Prostate gland (tissue), 2 donors: Measurements from ENCODE around the gene KCNJ12. TPM values are rescaled to one million over a fixed set of nuclear protein-coding genes. Genes with fewer than 3 reads are reported as not detected.
"Not testable (repeated sequence)": the region's sequence is repeated elsewhere in the genome, so short reads cannot be mapped to it uniquely, and the experiment has no call there.

Experiments
- DNase-seq: peaks from one replicate; pipeline ENCODE4 v3.0.0-alpha.2; 2019; ENCODE audit warnings: low spot score
- H3K27ac ChIP-seq, 2 donors: fragments of 200-600 bp; sonication (generic); 2 replicates each; pipeline ENCODE4 v1.5.1; 2017 to 2019
- H3K27me3 ChIP-seq: fragments of 200-600 bp; sonication (generic); replicated peaks from 2 replicates; pipeline ENCODE4 v1.5.1; 2019; ENCODE audit not compliant: insufficient read depth
- H3K36me3 ChIP-seq, 2 donors: fragments of 200-600 bp; sonication (generic); 1 replicate in 1 of 2; 2 replicates in 1 of 2; pipeline versions ENCODE4 v1.5.1 to v1.8.1; 2017 to 2019
- H3K4me1 ChIP-seq: fragments of 200-600 bp; sonication (generic); replicated peaks from 2 replicates; pipeline ENCODE4 v1.5.1; 2019
- H3K4me3 ChIP-seq, 2 donors: fragments of 200-600 bp; sonication (generic); 2 replicates each; pipeline ENCODE4 v1.5.1; 2017 to 2019
- H3K9me3 ChIP-seq: fragments of 200-600 bp; sonication (generic); 2 replicates; pipeline ENCODE4 v1.5.1; 2017
- POLR2A ChIP-seq: fragments of 450-650 bp; IDR thresholded peaks from one replicate; pipeline ENCODE4 v1.6.1; 2016; ENCODE audit warnings: antibody characterized with exemption, mild to moderate bottlenecking
- POLR2AphosphoS5 ChIP-seq: sonication (generic); formaldehyde crosslinking; IDR thresholded peaks from one replicate; pipeline ENCODE4 v1.6.1; 2017; ENCODE audit warnings: antibody characterized with exemption
- WGBS: methylation state at CpG from one replicate; pipeline ENCODE4 v1.1.5; 2018; 5-methylcytosine and 5-hydroxymethylcytosine counted together
- intact Hi-C: fragments of 100-400 bp; cut with DNase I; formaldehyde crosslinking; loops from one replicate; pipeline ENCODE4 v1.14.2; 2022
- total RNA-seq, 2 donors: library from RNA; depleted of rRNA; stranded (reverse); fragments of >200 nt; gene quantifications; one replicate each; pipeline ENCODE4 v1.1.0, GENCODE V29; 2016
- TF ChIP-seq, protein P1 (sequence below), 4 experiments: fragments of 200-600 bp in 2 of 4; fragments of 450-650 bp in 2 of 4; sonication (generic) in 2 of 4; IDR thresholded peaks; 1 replicate in 3 of 4; 2 replicates in 1 of 4; pipeline ENCODE4 v1.5.1; 2016 to 2019; ENCODE audit warnings: antibody characterized with exemption in 4 of 4, mild to moderate bottlenecking in 2 of 4, moderate library complexity in 2 of 4

Gene KCNJ12
- total RNA-seq, result 1 to 10 TPM in 1 of 2 donors, under 1 TPM in 1; 0.32 to 3.8 TPM

- Histone ChIP-seq H3K4me3 (peak within 1 kb of the TSS; percentile 27 to 37), H3K27ac (peak within 1 kb of the TSS in 1 of 2 donors; percentile 11), H3K27me3 (no peaks in the 10 kb centered on the region), H3K9me3 (no peaks in the 10 kb centered on the region), H3K36me3 (no peaks in the 10 kb centered on the region), H3K4me1 (no peaks in the 10 kb centered on the region)
- intact Hi-C loops, result no loop called here
- WGBS, result under 1% methylated on average over 36 of the region's 82 CpGs
- DNase-seq, result no peak
- TF ChIP-seq, protein P1, sequence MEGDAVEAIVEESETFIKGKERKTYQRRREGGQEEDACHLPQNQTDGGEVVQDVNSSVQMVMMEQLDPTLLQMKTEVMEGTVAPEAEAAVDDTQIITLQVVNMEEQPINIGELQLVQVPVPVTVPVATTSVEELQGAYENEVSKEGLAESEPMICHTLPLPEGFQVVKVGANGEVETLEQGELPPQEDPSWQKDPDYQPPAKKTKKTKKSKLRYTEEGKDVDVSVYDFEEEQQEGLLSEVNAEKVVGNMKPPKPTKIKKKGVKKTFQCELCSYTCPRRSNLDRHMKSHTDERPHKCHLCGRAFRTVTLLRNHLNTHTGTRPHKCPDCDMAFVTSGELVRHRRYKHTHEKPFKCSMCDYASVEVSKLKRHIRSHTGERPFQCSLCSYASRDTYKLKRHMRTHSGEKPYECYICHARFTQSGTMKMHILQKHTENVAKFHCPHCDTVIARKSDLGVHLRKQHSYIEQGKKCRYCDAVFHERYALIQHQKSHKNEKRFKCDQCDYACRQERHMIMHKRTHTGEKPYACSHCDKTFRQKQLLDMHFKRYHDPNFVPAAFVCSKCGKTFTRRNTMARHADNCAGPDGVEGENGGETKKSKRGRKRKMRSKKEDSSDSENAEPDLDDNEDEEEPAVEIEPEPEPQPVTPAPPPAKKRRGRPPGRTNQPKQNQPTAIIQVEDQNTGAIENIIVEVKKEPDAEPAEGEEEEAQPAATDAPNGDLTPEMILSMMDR (IDR thresholded peaks at IDR 0.05), result no peak
- TF ChIP-seq POLR2A (no peak), POLR2AphosphoS5 (no peak)
Measured at GRCh38 chr17:21376081-21376758, at the start of gene KCNJ12. Gene KCNJ12 (plus strand): TSS chr17:21376357. CDS start chr17:21415343, 38,986 bp downstream.

DNA sequence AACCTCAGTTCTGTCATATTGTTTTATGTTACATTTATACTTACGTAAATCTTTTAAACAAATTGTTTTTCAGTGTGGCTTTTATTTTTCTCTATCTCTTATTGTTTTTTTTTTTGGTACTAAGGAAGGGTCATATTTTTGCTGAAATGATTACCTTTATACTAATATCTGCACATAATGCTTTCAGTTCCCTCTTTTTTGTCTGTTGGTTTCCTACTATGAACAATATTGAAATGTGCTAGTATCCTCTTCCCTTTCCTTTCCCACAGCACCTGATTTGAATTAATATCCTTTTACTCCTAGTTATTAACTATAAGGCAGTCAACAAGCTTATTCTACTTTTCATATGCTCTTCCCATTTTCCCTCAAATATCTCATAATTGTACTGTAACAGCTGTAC lies 48.2 kb upstream of the KCNJ12 start:
- H3K27ac ChIP-seq, H3K4me3 ChIP-seq, intact Hi-C loops, DNase-seq, H3K9me3 ChIP-seq, H3K36me3 ChIP-seq, H3K4me1 ChIP-seq, H3K27me3 ChIP-seq: not testable (repeated sequence)
- whole genome bisulfite sequencing, result 81% methylated on average over 1 of the region's 1 CpG

- WGBS, result 78% methylated on average over 2 of the region's 2 CpGs
- H3K4me3 ChIP-seq, intact Hi-C loops, DNase-seq, H3K4me1 ChIP-seq, H3K36me3 ChIP-seq, H3K9me3 ChIP-seq, H3K27me3 ChIP-seq, H3K27ac ChIP-seq: not testable (repeated sequence)
Measured at GRCh38 chr17:21328778-21329177, 47.4 kb upstream of the KCNJ12 start.

GRCh38 chr17:21330436-21331160 lies 45.6 kb upstream of the KCNJ12 start:
- intact Hi-C loops, result no loop called here
- 85% methylated on average over 9 of the region's 9 CpGs for WGBS
- TF ChIP-seq, protein P1 (IDR thresholded peaks at IDR 0.05), result no peak
- TF ChIP-seq POLR2AphosphoS5 (no peak), POLR2A (no peak)
- Histone ChIP-seq H3K4me1 (no peaks in the 10 kb centered on the region), H3K36me3 (no peaks in the 10 kb centered on the region), H3K4me3 (no peak overlapping the region), H3K9me3 (no peaks in the 10 kb centered on the region), H3K27me3 (no peaks in the 10 kb centered on the region), H3K27ac (no peak overlapping the region)
- DNase-seq, result no peak

- H3K4me3 ChIP-seq, H3K36me3 ChIP-seq, intact Hi-C loops, DNase-seq, H3K4me1 ChIP-seq, H3K27ac ChIP-seq, H3K9me3 ChIP-seq, H3K27me3 ChIP-seq: not testable (repeated sequence)
- WGBS, result 68% methylated on average over 4 of the region's 4 CpGs
Measured at GRCh38 chr17:21336541-21337294, 39.4 kb upstream of the KCNJ12 start.

GRCh38 chr17:21337981-21338625 lies 38.1 kb upstream of the KCNJ12 start:
- H3K27ac ChIP-seq, DNase-seq, H3K4me3 ChIP-seq, H3K9me3 ChIP-seq, intact Hi-C loops, H3K36me3 ChIP-seq, H3K4me1 ChIP-seq, H3K27me3 ChIP-seq: not testable (repeated sequence)
- 71% methylated on average over 8 of the region's 8 CpGs for WGBS
